Measurements from ENCODE around the gene SLC49A4. TPM values are rescaled to one million over a fixed set of nuclear protein-coding genes. Genes with fewer than 3 reads are reported as not detected.

SLC49A4 gene
- total and polyA plus RNA-seq, 2 of the 13 experiments (the other 11 are each of a cell fraction or from before 2014, with no cell fraction given) = 6.5 to 16.3 TPM

- peak; percentile 70 for ATAC-seq
- H3K4me2 ChIP-seq (ENCODE audit: low read depth, low read length) = peak within 1 kb of the TSS; percentile 96
- H3K4me3 ChIP-seq (replicated peaks in 1 of 3; ENCODE audit: insufficient read depth in 1 of 3, low read depth in 2 of 3, low read length in 3 of 3) = peak within 1 kb of the TSS; percentile 68 to 83 (median 75)
- under 1% methylated on average over 23 of the region's 46 CpGs for WGBS (ENCODE audit: low lambda C conversion rate)
- H3K4me1 ChIP-seq (ENCODE audit: insufficient read depth, low read length) = peaks cover 54% of the 10 kb centered on the region
- peaks cover 3% of the 10 kb centered on the region for H3K79me2 ChIP-seq (ENCODE audit: insufficient read depth, low read length)
- intact Hi-C loops (cut with micrococcal nuclease; ENCODE audit: unreplicated experiment) (loop anchor here (2.0 kb wide), 1 partner anchor 39 kb away; no protein-coding TSS in a partner anchor), in situ Hi-C loops (cut with HindIII; ENCODE audit: extremely low pct_ligation_motif_present, low pct_unique_long_range_greater_than_20kb) (no loop called here)
- peak; percentile 39 for FAIRE-seq
- no peaks in the 10 kb centered on the region for H3K36me3 ChIP-seq (replicated peaks in 1 of 2; ENCODE audit: control insufficient read depth in 1 of 2, insufficient read depth in 2 of 2, low read length in 2 of 2)
- H3K9me3 ChIP-seq (ENCODE audit: low read length) = no peaks in the 10 kb centered on the region
- POLR2A ChIA-PET = interaction anchor here (0.8 to 1.3 kb wide), 7 partner anchors 10 to 378 kb away, joined by 3 to 8 read pairs (median 3); partner anchors contain the start of genes KPNA1, PARP14 and WDR5B
- peak; percentile 84 for DNase-seq (ENCODE audit: low spot score)
- H3K9ac ChIP-seq (ENCODE audit: insufficient read depth, low read depth, low read length) = peak within 1 kb of the TSS; percentile 80
- BruUV-seq (replicated peaks) = TSS peak; percentile 67
- peak within 1 kb of the TSS; percentile 32 for H2AFZ ChIP-seq (ENCODE audit: low read length)
- no peaks in the 10 kb centered on the region for H3K27me3 ChIP-seq (ENCODE audit: control insufficient read depth in 1 of 2, insufficient read depth in 2 of 2, low read length in 2 of 2)
- no peaks in the 10 kb centered on the region for H4K20me1 ChIP-seq (ENCODE audit: insufficient read depth, low read length)
- CTCF ChIA-PET (ENCODE audit: low intra/inter-chr PET ratio, low total read pairs) = no interaction called here
- peak within 1 kb of the TSS; percentile 86 for H3K27ac ChIP-seq (ENCODE audit: extremely low read length, insufficient read depth, low read length)
- TF ChIP-seq RNF2 (conservative IDR thresholded peaks at IDR 0.05; ENCODE audit: low read depth) = peak; percentile 87
- TF ChIP-seq PREB (CRISPR knock-in tag; IDR thresholded peaks at IDR 0.05) = no peak
- no peak for TF ChIP-seq ATM (IDR thresholded peaks at IDR 0.05; ENCODE audit: borderline replicate concordance)
- TF ChIP-seq ZNF713 (CRISPR knock-in tag; IDR thresholded peaks at IDR 0.05) = no peak
- TF ChIP-seq TOPORS (CRISPR knock-in tag; IDR thresholded peaks at IDR 0.05) = peak; percentile 68; the same call in 1 of the 2 replicates
- TF ChIP-seq RARA (CRISPR knock-in tag; IDR thresholded peaks at IDR 0.05) = 0 out of 2 replicates have a peak, but pooled peaks have one; percentile 26
- 0 out of 2 replicates have a peak, but pooled peaks have one; percentile 35 for TF ChIP-seq PITX1 (CRISPR knock-in tag; IDR thresholded peaks at IDR 0.05)
- TF ChIP-seq ARID2 (CRISPR knock-in tag; IDR thresholded peaks at IDR 0.05; ENCODE audit: borderline replicate concordance) = peak; percentile 15; the same call in 1 of the 2 replicates
- no peak for TF ChIP-seq ZNF484 (CRISPR knock-in tag; IDR thresholded peaks at IDR 0.05; ENCODE audit: borderline replicate concordance, low read depth)
- no peak for TF ChIP-seq ZNF597 (CRISPR knock-in tag; IDR thresholded peaks at IDR 0.05)
- 0 out of 2 replicates have a peak, but pooled peaks have one; percentile 24 for TF ChIP-seq JUND (CRISPR knock-in tag; IDR thresholded peaks at IDR 0.05)
- TF ChIP-seq ZNF205 (CRISPR knock-in tag; IDR thresholded peaks at IDR 0.05) = peak; percentile 67; the same call in 1 of the 2 replicates
- peak; percentile 32; the same call in 1 of the 2 replicates for TF ChIP-seq ZNF275 (CRISPR knock-in tag; IDR thresholded peaks at IDR 0.05; ENCODE audit: borderline replicate concordance)
- TF ChIP-seq MXD4 (CRISPR knock-in tag; IDR thresholded peaks at IDR 0.05) = peak; percentile 89
- peak; percentile 84 for TF ChIP-seq TEAD3 (CRISPR knock-in tag; optimal IDR thresholded peaks at IDR 0.05; ENCODE audit: borderline replicate concordance)
- peak; percentile 85; the same call in 1 of the 2 replicates for TF ChIP-seq MXD1 (CRISPR knock-in tag; IDR thresholded peaks at IDR 0.05)
- peak; percentile 69 for TF ChIP-seq RFX3 (CRISPR knock-in tag; IDR thresholded peaks at IDR 0.05)
- peak; percentile 42; the same call in 1 of the 2 replicates for TF ChIP-seq HNF4A (CRISPR knock-in tag; IDR thresholded peaks at IDR 0.05)
- TF ChIP-seq MIER3 (CRISPR knock-in tag; IDR thresholded peaks at IDR 0.05; ENCODE audit: borderline replicate concordance) = 0 out of 2 replicates have a peak, but pooled peaks have one; percentile 8
- TF ChIP-seq ZNF768 (CRISPR knock-in tag; IDR thresholded peaks at IDR 0.05) = peak; percentile 41; the same call in 1 of the 2 replicates
- 0 out of 2 replicates have a peak, but pooled peaks have one; percentile 17 for TF ChIP-seq ELF3 (CRISPR knock-in tag; IDR thresholded peaks at IDR 0.05)
Measured at GRCh38 chr3:122793568-122794416, 1.1 kb upstream of the SLC49A4 start, which contains the start of gene HSPBAP1. HSPBAP1 (minus strand) TSS chr3:122793831; CDS start chr3:122793680, 151 bp downstream.

All from HepG2 (cell line).